Vagina (tissue), 2 donors: Measurements from ENCODE around the gene RBPJL.

ENCODE experiments used
- POLR2A ChIP-seq, 2 donors: fragments of 450-650 bp; IDR thresholded peaks; one replicate each; pipeline ENCODE4 v1.6.1; 2017; ENCODE audit warnings: antibody characterized with exemption in 2 of 2, mild to moderate bottlenecking in 2 of 2, moderate library complexity in 2 of 2
- TF ChIP-seq, protein P1 (sequence below), 3 experiments: fragments of 450-650 bp in 2 of 3; fragments of 200-600 bp in 1 of 3; sonication (generic) in 1 of 3; IDR thresholded peaks; one replicate each; pipeline ENCODE4 v1.5.1; 2017 to 2019; ENCODE audit warnings: antibody characterized with exemption in 3 of 3, mild to moderate bottlenecking in 2 of 3, moderate library complexity in 2 of 3

DNA sequence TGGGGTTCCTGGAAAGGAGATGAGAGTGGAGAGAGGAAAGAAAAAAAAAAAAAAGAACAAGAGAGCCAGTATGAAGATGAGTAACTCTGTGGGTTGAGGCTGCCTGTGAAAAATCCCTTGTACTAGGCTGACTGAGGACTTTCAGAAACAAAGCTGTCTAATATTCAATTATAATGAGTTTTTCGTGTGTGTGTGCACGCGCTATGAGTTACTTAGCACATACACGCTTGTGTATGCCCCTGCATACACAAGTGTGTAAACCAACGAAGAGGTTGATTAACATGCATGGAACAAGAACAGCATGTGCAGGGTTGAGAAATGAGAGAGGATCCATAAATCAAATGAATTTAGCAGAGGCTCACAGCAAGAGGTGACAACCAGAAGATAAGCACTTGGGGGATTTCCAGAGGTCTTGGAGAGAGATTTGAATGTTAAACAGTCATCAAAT is 4.8 kb upstream of the RBPJL start:
- TF ChIP-seq, protein P1, sequence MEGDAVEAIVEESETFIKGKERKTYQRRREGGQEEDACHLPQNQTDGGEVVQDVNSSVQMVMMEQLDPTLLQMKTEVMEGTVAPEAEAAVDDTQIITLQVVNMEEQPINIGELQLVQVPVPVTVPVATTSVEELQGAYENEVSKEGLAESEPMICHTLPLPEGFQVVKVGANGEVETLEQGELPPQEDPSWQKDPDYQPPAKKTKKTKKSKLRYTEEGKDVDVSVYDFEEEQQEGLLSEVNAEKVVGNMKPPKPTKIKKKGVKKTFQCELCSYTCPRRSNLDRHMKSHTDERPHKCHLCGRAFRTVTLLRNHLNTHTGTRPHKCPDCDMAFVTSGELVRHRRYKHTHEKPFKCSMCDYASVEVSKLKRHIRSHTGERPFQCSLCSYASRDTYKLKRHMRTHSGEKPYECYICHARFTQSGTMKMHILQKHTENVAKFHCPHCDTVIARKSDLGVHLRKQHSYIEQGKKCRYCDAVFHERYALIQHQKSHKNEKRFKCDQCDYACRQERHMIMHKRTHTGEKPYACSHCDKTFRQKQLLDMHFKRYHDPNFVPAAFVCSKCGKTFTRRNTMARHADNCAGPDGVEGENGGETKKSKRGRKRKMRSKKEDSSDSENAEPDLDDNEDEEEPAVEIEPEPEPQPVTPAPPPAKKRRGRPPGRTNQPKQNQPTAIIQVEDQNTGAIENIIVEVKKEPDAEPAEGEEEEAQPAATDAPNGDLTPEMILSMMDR (IDR thresholded peaks at IDR 0.05): no peak
- no peak for TF ChIP-seq POLR2A (IDR thresholded peaks at IDR 0.05)
